ENCODE results near the gene SMIM17. TPM values are rescaled to one million over a fixed set of nuclear protein-coding genes. Genes with fewer than 3 reads are reported as not detected.

SMIM17 gene
- total and polyA plus RNA-seq, 2 experiments from 2014 or later = 0.63 TPM; not detected in 1

GRCh38 chr19:56619121-56619520 lies 23.8 kb upstream of the SMIM17 start (continued):
- TF ChIP-seq, protein P1, sequence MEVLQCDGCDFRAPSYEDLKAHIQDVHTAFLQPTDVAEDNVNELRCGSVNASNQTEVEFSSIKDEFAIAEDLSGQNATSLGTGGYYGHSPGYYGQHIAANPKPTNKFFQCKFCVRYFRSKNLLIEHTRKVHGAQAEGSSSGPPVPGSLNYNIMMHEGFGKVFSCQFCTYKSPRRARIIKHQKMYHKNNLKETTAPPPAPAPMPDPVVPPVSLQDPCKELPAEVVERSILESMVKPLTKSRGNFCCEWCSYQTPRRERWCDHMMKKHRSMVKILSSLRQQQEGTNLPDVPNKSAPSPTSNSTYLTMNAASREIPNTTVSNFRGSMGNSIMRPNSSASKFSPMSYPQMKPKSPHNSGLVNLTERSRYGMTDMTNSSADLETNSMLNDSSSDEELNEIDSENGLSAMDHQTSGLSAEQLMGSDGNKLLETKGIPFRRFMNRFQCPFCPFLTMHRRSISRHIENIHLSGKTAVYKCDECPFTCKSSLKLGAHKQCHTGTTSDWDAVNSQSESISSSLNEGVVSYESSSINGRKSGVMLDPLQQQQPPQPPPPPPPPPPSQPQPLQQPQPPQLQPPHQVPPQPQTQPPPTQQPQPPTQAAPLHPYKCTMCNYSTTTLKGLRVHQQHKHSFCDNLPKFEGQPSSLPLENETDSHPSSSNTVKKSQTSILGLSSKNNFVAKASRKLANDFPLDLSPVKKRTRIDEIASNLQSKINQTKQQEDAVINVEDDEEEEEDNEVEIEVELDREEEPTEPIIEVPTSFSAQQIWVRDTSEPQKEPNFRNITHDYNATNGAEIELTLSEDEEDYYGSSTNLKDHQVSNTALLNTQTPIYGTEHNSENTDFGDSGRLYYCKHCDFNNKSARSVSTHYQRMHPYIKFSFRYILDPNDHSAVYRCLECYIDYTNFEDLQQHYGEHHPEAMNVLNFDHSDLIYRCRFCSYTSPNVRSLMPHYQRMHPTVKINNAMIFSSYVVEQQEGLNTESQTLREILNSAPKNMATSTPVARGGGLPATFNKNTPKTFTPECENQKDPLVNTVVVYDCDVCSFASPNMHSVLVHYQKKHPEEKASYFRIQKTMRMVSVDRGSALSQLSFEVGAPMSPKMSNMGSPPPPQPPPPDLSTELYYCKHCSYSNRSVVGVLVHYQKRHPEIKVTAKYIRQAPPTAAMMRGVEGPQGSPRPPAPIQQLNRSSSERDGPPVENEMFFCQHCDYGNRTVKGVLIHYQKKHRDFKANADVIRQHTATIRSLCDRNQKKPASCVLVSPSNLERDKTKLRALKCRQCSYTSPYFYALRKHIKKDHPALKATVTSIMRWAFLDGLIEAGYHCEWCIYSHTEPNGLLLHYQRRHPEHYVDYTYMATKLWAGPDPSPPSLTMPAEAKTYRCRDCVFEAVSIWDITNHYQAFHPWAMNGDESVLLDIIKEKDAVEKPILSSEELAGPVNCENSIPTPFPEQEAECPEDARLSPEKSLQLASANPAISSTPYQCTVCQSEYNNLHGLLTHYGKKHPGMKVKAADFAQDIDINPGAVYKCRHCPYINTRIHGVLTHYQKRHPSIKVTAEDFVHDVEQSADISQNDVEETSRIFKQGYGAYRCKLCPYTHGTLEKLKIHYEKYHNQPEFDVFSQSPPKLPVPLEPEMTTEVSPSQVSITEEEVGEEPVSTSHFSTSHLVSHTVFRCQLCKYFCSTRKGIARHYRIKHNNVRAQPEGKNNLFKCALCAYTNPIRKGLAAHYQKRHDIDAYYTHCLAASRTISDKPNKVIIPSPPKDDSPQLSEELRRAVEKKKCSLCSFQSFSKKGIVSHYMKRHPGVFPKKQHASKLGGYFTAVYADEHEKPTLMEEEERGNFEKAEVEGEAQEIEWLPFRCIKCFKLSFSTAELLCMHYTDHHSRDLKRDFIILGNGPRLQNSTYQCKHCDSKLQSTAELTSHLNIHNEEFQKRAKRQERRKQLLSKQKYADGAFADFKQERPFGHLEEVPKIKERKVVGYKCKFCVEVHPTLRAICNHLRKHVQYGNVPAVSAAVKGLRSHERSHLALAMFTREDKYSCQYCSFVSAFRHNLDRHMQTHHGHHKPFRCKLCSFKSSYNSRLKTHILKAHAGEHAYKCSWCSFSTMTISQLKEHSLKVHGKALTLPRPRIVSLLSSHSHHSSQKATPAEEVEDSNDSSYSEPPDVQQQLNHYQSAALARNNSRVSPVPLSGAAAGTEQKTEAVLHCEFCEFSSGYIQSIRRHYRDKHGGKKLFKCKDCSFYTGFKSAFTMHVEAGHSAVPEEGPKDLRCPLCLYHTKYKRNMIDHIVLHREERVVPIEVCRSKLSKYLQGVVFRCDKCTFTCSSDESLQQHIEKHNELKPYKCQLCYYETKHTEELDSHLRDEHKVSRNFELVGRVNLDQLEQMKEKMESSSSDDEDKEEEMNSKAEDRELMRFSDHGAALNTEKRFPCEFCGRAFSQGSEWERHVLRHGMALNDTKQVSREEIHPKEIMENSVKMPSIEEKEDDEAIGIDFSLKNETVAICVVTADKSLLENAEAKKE (CRISPR knock-in tag; IDR thresholded peaks at IDR 0.05) = no peak
- no peak for TF ChIP-seq STAT1 (IDR thresholded peaks at IDR 0.05; ENCODE audit: unreplicated experiment)
- no peak for TF ChIP-seq REST (IDR thresholded peaks at IDR 0.05; ENCODE audit: unreplicated experiment)

DNA sequence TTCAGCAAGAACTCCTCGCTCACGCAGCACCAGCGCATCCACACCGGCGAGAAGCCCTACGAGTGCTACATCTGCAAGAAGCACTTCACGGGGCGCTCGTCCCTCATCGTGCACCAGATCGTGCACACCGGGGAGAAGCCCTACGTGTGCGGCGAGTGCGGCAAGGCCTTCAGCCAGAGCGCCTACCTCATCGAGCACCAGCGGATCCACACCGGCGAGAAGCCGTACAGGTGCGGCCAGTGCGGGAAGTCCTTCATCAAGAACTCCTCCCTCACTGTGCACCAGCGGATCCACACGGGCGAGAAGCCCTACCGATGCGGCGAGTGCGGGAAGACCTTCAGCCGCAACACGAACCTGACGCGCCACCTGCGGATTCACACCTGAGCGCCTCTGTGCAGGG lies 20.6 kb upstream of the SMIM17 start:
- Histone ChIP-seq H4K20me1 (replicated peaks; ENCODE audit: insufficient read depth) (no peaks in the 10 kb centered on the region), H3K9me2 (ENCODE audit: insufficient read depth) (no peaks in the 10 kb centered on the region), H3K4me2 (no peak overlapping the region), H3K79me2 (replicated peaks; ENCODE audit: insufficient read depth) (no peaks in the 10 kb centered on the region; the same call in 1 of the 2 replicates), H3K4me1 (ENCODE audit: insufficient read depth) (no peaks in the 10 kb centered on the region), H3K27me3 (ENCODE audit: insufficient read depth) (no peaks in the 10 kb centered on the region), H2AFZ (no peak overlapping the region), H3K36me3 (ENCODE audit: insufficient read depth) (no peaks in the 10 kb centered on the region), H3K4me3 (no peak overlapping the region), H3K27ac (ENCODE audit: low read depth) (no peak overlapping the region), H3F3A (replicated peaks; ENCODE audit: low read depth) (no peaks in the 10 kb centered on the region)
- no peak overlapping the region for H3K4me3 Mint-ChIP-seq
- H3K27ac Mint-ChIP-seq = no peak overlapping the region
- no peak for ATAC-seq
- peaks cover 84% of the 10 kb centered on the region for H3K36me3 Mint-ChIP-seq (ENCODE audit: low read depth)
- no peaks in the 10 kb centered on the region for H3K4me1 Mint-ChIP-seq
- H3K9me3 Mint-ChIP-seq = peaks cover 88% of the 10 kb centered on the region
- TF ChIP-seq POLR2AphosphoS5 (IDR thresholded peaks at IDR 0.05; ENCODE audit: low read depth) (no peak), NANOG (IDR thresholded peaks at IDR 0.05; ENCODE audit: borderline replicate concordance) (no peak)
- H3K27me3 Mint-ChIP-seq (ENCODE audit: insufficient read depth, low read depth, poor library complexity) = peaks cover 6% of the 10 kb centered on the region
- no peak for DNase-seq (ENCODE audit: low spot score)

Data from GM23338 (cell line).